Aorta (tissue), 5 donors: ENCODE data around the gene FHOD1. TPM values are rescaled to one million over a fixed set of nuclear protein-coding genes. Genes with fewer than 3 reads are reported as not detected.

Source experiments
- ATAC-seq: fragments of 200-7000 bp; cut with Tn5 transposase; one replicate; pipeline ENCODE4 v1.9.1; 2022; ENCODE audit warnings: moderate library complexity; ENCODE audit not compliant: low FRiP score
- DNase-seq, 2 donors: peaks; one replicate each; pipeline ENCODE4 v3.0.0-alpha.2; 2020
- H3K27ac ChIP-seq, 2 donors: one replicate each; pipeline ENCODE4 v1.5.1; 2013; ENCODE audit warnings: low read length in 2 of 2, mild to moderate bottlenecking in 2 of 2, moderate library complexity in 2 of 2, control low read depth in 1 of 2, inconsistent platforms in 1 of 2, low read depth in 1 of 2
- H3K27me3 ChIP-seq, 2 donors: one replicate each; pipeline ENCODE4 v1.6.1; 2013; ENCODE audit warnings: control low read depth in 1 of 2, low read length in 1 of 2, mild to moderate bottlenecking in 1 of 2, moderate library complexity in 1 of 2; ENCODE audit not compliant: insufficient read depth in 2 of 2, control insufficient read depth in 1 of 2
- H3K36me3 ChIP-seq, 2 donors: one replicate each; pipeline ENCODE4 v1.6.1; 2013; ENCODE audit warnings: control low read depth in 1 of 2, low read length in 1 of 2, mild to moderate bottlenecking in 1 of 2; ENCODE audit not compliant: insufficient read depth in 2 of 2, control insufficient read depth in 1 of 2
- H3K4me1 ChIP-seq, 2 donors: one replicate each; pipeline ENCODE4 v1.6.1; 2013; ENCODE audit warnings: low read length in 2 of 2, control low read depth in 1 of 2, mild to moderate bottlenecking in 1 of 2, moderate library complexity in 1 of 2; ENCODE audit not compliant: insufficient read depth in 2 of 2, control insufficient read depth in 1 of 2
- H3K4me3 ChIP-seq, 2 donors: one replicate each; pipeline ENCODE4 v1.5.1; 2013; ENCODE audit warnings: low read length in 2 of 2, control low read depth in 1 of 2, mild to moderate bottlenecking in 1 of 2
- H3K9me3 ChIP-seq: one replicate; pipeline ENCODE4 v1.6.1; 2013; ENCODE audit warnings: mild to moderate bottlenecking, low read length; ENCODE audit not compliant: control insufficient read depth
- WGBS, 2 donors: extraction: QIAGEN DNeasy Blood & Tissue Kit; methylation state at CpG; one replicate each; pipeline ENCODE4 v1.1.7; 2013; 5-methylcytosine and 5-hydroxymethylcytosine counted together
- intact Hi-C, 2 donors: fragments of 100-400 bp; cut with DNase I; formaldehyde crosslinking; loops; one replicate each; pipeline versions ENCODE4 v1.14.2 to v1.15.0; 2022
- polyA plus RNA-seq, 2 donors: library from polyadenylated mRNA; stranded (reverse); fragments of 200-250 nt; gene quantifications; one replicate each; pipeline ENCODE4 v1.2.3, GENCODE V29; 2013
- total RNA-seq, 2 donors: library from RNA; stranded (reverse); fragmentation: NEBNext Ultra II Directional; extraction: Animal tissue kit (Norgen Biotek cat#: 25700); gene quantifications; one replicate each; pipeline ENCODE4 v1.2.1, GENCODE V29; 2021
- donor health status: healthy with polysubstance abuse.
- donor health status: Bipolar disorder and iron deficiency.
- donor health status: DM: no; HTN: no; CAD: no.
- donor health status: DM: no; HTN: no; CAD: no.
- donor health status: DM: yes; HTN: yes; CAD: no.

Gene FHOD1
- total and polyA plus RNA-seq, 4 donors: 12.9 to 47.9 (median 34.8) TPM

- WGBS, 2 donors: 69 to 75% methylated on average over 8 of the region's 8 CpGs
- Histone ChIP-seq H3K27ac (no peak overlapping the region), H3K9me3 (no peaks in the 10 kb centered on the region), H3K36me3 (no peaks in the 10 kb centered on the region), H3K4me3 (no peak overlapping the region), H3K27me3 (no peaks in the 10 kb centered on the region), H3K4me1 (no peaks in the 10 kb centered on the region)
- peak in 1 of 2 donors; percentile 61 for DNase-seq
- ATAC-seq: no peak
- intact Hi-C loops: no loop called here
These were observed 18.6 kb upstream of the FHOD1 start for GRCh38 chr16:67265834-67266233.

GRCh38 chr16:67264866-67265265, 17.6 kb upstream of the FHOD1 start:
- DNase-seq: peak in 1 of 2 donors; percentile 53
- H3K9me3 ChIP-seq: no peaks in the 10 kb centered on the region
- no peaks in the 10 kb centered on the region for H3K27me3 ChIP-seq
- intact Hi-C loops: no loop called here
- no peak overlapping the region for H3K4me3 ChIP-seq
- no peak for ATAC-seq
- H3K4me1 ChIP-seq: no peaks in the 10 kb centered on the region
- 78 to 83% methylated on average over 5 of the region's 5 CpGs for WGBS, 2 donors
- H3K27ac ChIP-seq: no peak overlapping the region
- H3K36me3 ChIP-seq: no peaks in the 10 kb centered on the region

GRCh38 chr16:67264277-67264676, 17.0 kb upstream of the FHOD1 start:
- no peaks in the 10 kb centered on the region for H3K36me3 ChIP-seq
- intact Hi-C loops: no loop called here
- WGBS, 2 donors: 80% methylated on average over 9 of the region's 9 CpGs
- DNase-seq: peak in 1 of 2 donors; percentile 66
- no peaks in the 10 kb centered on the region for H3K27me3 ChIP-seq
- ATAC-seq: no peak
- H3K9me3 ChIP-seq: no peaks in the 10 kb centered on the region
- no peak overlapping the region for H3K27ac ChIP-seq
- no peak overlapping the region for H3K4me3 ChIP-seq
- no peaks in the 10 kb centered on the region for H3K4me1 ChIP-seq

- Histone ChIP-seq H3K27me3 (no peaks in the 10 kb centered on the region), H3K9me3 (no peaks in the 10 kb centered on the region), H3K36me3 (no peaks in the 10 kb centered on the region), H3K4me1 (no peaks in the 10 kb centered on the region), H3K4me3 (no peak overlapping the region), H3K27ac (no peak overlapping the region)
- DNase-seq (no peak), ATAC-seq (no peak)
- intact Hi-C loops: no loop called here
- 91 to 95% methylated on average over 3 of the region's 3 CpGs for WGBS, 2 donors
These were observed 15.9 kb upstream of the FHOD1 start for GRCh38 chr16:67263201-67263600.

- Histone ChIP-seq H3K4me3 (no peak overlapping the region), H3K4me1 (no peaks in the 10 kb centered on the region)
These were observed 13.3 kb upstream of the FHOD1 start for GRCh38 chr16:67260426-67261063.

GRCh38 chr16:67259705-67260104, 12.4 kb upstream of the FHOD1 start:
- 92 to 93% methylated on average over 12 of the region's 12 CpGs for WGBS, 2 donors
- no peak overlapping the region for H3K27ac ChIP-seq
- intact Hi-C loops: no loop called here
- no peak overlapping the region for H3K4me3 ChIP-seq
- no peaks in the 10 kb centered on the region for H3K36me3 ChIP-seq
- H3K9me3 ChIP-seq: no peaks in the 10 kb centered on the region
- no peaks in the 10 kb centered on the region for H3K27me3 ChIP-seq
- H3K4me1 ChIP-seq: no peaks in the 10 kb centered on the region
- peak in 1 of 2 donors; percentile 62 for DNase-seq
- no peak for ATAC-seq

More at GRCh38 chr16:67260426-67261063, 13.3 kb upstream of the FHOD1 start:
- DNase-seq (peak in 1 of 2 donors; percentile 48), ATAC-seq (no peak)
- no peak overlapping the region for H3K27ac ChIP-seq
- intact Hi-C loops: no loop called here
- no peaks in the 10 kb centered on the region for H3K9me3 ChIP-seq
- H3K36me3 ChIP-seq: no peaks in the 10 kb centered on the region
- H3K27me3 ChIP-seq: no peaks in the 10 kb centered on the region
- 65 to 71% methylated on average over 4 of the region's 4 CpGs for WGBS, 2 donors

- DNase-seq (peak in 1 of 2 donors; percentile 58), ATAC-seq (no peak)
- intact Hi-C loops: no loop called here
- Histone ChIP-seq H3K27me3 (no peaks in the 10 kb centered on the region), H3K4me3 (no peak overlapping the region), H3K36me3 (no peaks in the 10 kb centered on the region), H3K4me1 (no peaks in the 10 kb centered on the region), H3K9me3 (no peaks in the 10 kb centered on the region), H3K27ac (no peak overlapping the region)
- 94 to 95% methylated on average over 11 of the region's 11 CpGs for WGBS, 2 donors
These were observed 11.0 kb upstream of the FHOD1 start for GRCh38 chr16:67258161-67258835.

- DNase-seq (peak in 1 of 2 donors; percentile 35), ATAC-seq (no peak)
- Histone ChIP-seq H3K36me3 (no peaks in the 10 kb centered on the region), H3K27me3 (no peaks in the 10 kb centered on the region), H3K9me3 (no peaks in the 10 kb centered on the region), H3K4me3 (no peak overlapping the region), H3K4me1 (no peaks in the 10 kb centered on the region), H3K27ac (no peak overlapping the region)
- intact Hi-C loops: no loop called here
- WGBS, 2 donors: 87 to 92% methylated on average over 4 of the region's 4 CpGs
These were observed 10.3 kb upstream of the FHOD1 start for GRCh38 chr16:67257486-67258160.
